Measurements from ENCODE around the gene NANP.

- no peak for TF ChIP-seq CTCF (IDR thresholded peaks at IDR 0.05)
- no peak for TF ChIP-seq POLR2A (IDR thresholded peaks at IDR 0.05)
Observed at GRCh38 chr20:25659999-25660398, 36.2 kb upstream of the NANP start.

All from thyroid gland (tissue), 4 donors.